Activated effector memory CD4-positive, alpha-beta T cell treated with Interleukin-2 at 50 U/mL for 16 hours (primary cell): ENCODE data around the gene FAM120B.
"Not testable (repeated sequence)": the region's sequence is repeated elsewhere in the genome, so short reads cannot be mapped to it uniquely, and the experiment has no call there.

Experiments
- DNase-seq: peaks from one replicate; pipeline ENCODE4 v3.0.0-alpha.2; 2020

Gene FAM120B

DNA sequence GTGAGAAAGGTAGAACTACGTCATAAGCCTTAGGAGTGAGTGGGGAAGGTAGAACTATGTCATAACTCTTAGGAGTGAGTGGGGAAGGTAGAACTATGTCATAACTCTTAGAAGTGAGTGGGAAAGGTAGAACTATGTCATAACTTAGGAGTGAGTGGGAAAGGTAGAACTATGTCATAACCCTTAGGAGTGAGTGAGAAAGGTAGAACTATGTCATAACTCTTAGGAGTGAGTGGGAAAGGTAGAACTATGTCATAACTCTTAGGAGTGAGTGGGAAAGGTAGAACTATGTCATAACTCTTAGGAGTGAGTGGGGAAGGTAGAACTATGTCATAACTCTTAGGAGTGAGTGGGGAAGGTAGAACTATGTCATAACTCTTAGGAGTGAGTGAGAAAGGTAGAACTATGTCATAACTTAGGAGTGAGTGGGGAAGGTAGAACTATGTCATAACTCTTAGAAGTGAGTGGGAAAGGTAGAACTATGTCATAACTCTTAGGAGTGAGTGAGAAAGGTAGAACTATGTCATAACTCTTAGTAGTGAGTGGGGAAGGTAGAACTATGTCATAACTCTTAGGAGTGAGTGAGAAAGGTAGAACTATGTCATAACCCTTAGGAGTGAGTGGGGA, 92.3 kb downstream of the FAM120B start:
- not testable (repeated sequence) for DNase-seq

DNA sequence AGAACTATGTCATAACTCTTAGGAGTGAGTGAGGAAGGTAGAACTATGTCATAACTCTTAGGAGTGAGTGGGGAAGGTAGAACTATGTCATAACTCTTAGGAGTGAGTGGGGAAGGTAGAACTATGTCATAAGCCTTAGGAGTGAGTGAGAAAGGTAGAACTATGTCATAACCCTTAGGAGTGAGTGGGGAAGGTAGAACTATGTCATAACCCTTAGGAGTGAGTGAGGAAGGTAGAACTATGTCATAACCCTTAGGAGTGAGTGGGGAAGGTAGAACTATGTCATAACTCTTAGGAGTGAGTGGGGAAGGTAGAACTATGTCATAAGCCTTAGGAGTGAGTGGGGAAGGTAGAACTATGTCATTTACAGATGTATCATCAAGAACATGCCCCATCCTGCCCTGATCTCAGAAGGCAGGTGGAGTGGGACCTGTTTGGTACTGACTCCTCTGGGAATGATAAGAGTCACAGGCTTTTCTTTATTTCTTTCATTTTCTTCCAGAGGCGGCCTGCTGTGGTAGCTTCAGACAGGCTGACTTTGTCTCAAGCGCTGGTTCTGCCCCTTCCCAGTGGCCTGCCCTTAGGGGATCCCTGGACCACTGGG, 93.5 kb downstream of the FAM120B start:
- DNase-seq: not testable (repeated sequence)

DNA sequence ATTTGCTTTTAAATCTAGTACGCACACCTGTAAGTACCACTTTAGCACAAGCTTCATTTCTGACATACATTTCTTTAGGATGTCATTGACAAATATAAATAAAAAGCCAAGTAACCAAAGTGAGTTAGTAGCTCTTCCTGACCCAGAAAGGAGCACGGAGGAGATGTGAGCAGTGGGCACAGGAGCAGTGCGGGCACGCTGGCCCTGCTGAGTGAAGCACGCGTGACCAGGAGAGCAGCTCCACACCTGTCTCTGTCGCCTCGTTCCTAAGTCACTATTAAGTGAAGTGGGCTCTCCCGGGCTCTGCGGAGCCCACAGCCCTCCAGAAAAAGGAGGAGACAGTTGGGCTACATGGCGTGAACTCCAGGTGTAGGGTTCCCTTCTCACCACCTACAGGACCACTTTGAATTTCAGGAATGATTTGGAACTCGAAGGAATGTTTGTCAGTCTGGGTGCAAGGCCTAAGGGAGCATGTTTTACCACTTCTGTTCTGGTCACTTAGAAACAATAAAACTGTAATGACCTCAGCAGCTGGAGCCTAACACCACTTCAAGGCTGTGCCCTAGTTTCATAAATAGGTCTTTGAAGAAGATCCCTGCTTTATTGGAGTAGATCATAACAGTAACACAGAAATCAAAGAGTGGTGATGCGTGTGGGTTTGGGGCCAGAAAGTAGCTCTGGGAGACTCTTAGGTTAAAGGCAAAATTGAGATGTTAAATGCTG, 95.9 kb downstream of the FAM120B start:
- DNase-seq: no peak

DNA sequence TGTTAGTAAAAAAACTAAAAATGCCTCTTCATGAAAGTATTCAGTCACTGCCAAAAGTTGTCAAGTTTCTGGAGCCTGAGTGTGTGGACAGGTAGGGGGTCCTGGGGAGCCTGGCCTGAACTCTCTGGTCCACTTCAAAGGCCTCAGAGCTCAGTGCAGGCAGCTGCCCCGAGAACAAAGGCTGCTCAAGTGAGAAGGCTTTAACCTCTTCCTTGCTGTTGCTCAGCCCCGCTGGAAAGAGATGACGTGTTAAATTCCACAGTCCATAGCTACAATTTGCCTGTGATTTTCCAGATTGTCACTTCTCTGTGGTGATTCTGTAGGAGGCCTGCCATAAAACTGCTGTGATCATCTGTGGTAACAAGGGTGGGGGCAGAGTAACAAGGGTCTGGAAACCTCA, 96.9 kb downstream of the FAM120B start:
- DNase-seq: no peak

DNA sequence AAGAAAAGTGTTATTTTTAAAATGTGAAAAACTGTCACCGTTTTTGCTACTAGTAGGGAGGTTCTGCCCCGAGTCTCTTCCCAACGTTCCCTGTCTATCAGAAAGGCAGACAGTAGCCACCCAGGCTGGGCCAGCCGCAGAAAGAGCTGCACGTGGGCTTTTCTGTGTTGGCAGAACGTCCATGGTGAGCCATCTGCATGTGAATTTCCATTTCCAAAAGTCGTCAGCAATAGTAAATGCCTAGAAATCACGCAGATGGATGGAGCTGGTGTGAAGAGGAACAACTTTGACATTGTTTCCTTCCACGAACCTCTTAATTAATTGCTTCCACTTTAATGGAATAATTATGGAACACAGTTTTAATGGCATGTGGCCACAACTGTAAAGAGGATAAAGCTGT, 97.5 kb downstream of the FAM120B start:
- no peak for DNase-seq

DNA sequence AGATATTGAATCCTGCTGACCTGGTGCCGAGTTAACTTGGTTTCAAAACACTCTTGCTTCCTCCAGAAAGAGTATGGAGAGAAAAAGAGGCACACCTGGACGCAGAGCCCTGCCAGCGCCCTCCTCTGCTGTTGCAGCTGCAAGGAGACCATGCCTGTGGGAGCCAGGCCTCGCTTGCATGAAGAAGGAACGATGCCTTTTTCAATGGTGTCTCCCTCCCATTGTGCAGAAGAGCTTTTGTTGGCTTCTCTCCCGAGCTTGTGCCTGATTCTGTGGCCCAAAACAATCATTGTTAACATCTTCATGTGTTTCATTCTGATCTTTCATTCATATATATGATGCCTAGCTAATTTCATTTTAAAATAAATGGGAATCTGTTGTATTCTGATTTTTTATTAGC, 98.1 kb downstream of the FAM120B start:
- DNase-seq: no peak

DNA sequence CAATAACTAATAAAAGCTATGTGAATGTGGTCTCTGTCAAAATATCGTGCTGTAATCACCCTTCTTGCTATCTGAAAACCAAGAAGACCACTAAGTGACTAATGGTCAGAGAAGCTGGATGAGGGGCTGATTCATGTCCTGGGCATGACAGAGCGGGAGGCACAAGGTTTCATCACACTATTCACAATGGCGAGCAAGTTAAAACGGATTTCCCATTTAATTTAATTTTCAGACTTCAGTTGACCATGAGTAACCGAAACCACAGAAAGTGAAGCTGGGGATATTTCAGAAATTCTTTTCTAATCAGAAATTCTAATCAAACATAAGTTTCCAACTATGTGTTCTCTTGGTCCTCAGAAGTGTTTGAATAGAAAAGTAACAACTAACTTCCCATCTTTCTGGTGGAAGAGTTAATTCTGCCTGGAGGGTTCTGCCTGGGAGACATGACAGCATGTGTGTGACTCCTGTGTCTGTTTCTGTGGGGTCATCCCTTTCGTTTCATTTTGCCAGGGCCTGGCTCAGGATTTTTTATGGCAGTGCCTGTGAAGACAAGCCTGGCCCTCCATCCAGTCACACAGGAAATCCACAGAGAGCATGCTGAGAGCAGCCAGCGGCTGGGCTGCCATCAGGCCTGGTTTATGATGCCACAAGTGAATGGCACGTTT, 98.9 kb downstream of the FAM120B start:
- DNase-seq: no peak

DNA sequence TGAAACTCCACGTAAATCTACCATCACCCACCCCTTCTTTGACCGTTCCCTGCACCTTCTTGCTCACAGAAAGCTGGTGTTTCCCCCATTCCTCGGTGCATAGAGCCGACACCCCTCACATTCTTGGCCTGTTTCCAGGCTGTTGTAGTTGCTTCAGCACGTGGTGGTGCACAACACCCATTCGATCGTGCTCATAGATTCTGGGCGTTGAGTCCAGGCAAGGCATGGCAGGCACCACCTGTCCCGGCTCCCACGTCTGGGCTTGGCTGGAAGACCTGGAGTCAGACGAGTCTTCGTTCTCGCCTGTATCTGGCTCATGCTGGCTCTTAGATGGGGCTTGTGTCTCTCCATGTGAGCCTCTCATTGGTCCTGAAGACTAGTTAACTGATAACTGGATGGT, 100.6 kb downstream of the FAM120B start:
- DNase-seq: no peak

DNA sequence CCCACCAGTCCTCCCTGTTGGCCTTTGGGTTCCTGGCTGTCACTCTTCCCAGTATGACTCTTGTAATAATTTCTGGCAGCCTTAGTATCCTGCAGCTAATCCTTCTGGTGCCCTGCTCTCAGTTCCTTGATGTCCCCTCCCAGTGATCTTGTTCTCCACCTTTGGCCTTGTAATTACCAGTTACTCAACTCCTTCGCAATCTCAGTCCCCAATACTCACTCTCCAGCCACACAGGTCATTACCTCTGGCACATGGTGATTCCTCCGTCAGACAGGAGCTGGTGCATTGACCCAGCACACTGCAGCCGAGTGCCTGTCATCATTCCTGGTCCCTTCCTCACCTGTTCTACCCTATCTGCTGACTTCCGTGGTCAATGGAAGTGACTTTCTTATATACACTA, 101.4 kb downstream of the FAM120B start:
- DNase-seq: no peak

DNA sequence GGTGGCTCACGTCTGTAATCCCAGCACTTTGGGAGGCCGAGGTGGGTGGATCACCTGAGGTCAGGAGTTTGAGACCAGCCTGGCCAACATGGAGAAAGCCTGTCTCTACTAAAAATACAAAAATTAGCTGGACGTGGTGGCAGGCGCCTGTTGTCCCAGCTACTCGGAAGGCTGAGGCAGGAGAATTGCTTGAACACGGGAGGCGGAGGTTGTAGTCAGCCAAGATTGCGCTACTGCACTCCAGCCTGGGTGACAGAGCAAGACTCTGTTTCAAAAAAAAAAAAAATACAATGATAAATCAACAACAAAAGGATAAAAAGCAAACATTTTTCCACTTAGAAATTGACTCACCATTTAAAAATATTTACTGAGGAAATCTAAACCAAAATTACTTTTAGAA, 103.2 kb downstream of the FAM120B start:
- not testable (repeated sequence) for DNase-seq

DNA sequence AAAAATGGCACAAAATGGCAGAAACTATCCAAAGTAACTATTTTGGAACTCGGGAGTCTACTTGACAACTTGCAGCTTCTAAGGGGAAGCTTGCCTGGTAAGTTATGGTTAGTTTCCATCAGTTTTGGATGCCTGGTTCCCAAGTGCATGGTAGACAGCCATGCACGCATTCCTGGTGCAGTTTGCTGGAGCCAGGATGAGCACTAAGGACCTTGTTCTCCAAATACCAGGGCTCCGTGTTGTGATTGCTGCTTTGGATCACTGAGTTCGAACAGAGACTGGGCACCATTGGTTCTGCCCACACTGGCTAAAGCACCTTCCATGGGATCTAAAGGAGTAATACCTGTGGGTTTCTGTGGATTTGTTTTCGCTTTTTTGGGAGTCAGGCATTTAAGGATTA, 103.7 kb downstream of the FAM120B start:
- no peak for DNase-seq

DNA sequence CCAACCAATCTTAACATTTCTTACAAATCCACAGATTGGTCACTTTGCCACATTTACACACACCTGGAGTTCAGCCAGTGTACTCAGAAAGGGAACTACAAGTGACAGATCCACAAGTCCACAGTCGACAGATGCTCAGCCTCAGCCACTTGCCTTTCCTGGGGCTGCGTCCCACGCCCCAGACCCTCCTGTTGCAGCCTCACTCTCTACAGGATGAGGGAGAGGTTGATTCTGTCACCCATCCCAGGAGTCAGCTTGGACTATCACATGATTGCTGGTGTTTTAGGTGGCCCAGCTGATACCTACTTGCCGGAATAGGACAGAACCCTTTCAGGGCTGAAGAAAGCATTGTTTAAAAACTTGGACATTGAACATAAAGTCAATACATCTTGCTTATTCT, 108.8 kb downstream of the FAM120B start:
- no peak for DNase-seq

DNA sequence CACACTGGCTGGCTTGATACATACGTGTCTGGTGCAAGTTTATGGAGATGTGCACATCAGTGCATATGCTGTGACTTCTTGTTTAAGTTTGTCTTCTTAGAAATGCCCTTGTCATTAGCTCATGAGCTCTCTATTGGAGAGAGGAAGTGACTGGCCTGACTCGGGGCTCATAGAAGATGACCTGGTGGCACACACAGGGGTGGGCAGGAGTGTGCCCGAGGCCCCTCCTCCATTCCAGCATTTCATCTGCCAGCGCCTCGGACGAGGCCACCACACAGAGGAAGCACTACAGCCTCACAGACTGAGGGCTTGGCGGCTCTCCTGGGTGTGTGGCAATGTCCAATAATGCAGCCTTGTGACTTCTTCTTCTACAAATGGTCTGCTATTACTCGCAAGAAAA, 109.7 kb downstream of the FAM120B start:
- DNase-seq: no peak

DNA sequence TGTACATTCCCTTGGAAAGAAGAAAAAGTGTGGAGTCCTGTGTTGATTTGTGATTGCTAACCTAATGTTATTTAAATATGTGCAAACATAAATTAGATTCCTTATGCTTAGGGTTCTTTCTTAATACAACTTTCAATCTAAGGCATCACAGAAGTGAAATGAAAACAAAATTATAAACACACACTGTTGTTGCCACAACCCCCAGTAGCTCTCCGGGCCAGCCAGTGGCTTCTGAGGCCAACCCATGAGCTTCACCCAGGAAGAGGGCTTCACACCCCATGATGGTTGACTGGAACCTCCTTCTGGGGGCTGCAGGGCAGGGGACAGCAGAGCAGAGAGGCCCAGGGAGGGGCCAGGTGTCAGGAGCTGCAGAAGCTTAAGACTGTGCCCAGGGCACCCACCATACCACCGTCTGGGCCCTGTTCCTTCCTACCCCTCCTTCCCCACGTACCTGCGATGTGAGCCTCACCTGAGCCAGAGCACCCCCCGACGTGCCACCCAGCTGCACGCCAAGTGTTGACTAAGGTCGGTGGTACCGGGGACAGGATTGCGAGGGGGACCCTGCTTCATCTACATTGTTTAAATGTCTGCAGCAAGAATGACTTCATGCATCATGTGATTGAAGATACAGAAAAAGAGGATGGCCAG, 110.5 kb downstream of the FAM120B start:
- no peak for DNase-seq

DNA sequence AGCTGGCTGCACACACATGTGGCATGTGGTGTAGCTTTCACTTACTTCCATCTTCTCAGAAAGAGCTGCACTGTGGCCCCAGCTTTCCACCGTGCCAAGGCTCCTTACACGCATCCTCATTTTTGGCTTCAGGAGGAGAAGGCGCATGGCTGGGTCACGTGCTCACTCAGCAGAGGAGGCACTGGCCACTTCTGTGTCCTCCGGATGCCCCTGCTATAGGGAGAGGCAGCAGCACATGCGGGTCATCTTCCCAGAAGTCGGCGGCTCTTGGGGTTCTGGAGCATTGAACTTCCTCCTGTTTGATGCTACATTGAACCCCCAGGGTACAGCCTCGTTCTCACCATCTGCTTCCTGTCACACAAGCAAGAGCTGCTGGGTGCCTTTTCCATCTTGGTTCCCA, 111.3 kb downstream of the FAM120B start:
- no peak for DNase-seq

DNA sequence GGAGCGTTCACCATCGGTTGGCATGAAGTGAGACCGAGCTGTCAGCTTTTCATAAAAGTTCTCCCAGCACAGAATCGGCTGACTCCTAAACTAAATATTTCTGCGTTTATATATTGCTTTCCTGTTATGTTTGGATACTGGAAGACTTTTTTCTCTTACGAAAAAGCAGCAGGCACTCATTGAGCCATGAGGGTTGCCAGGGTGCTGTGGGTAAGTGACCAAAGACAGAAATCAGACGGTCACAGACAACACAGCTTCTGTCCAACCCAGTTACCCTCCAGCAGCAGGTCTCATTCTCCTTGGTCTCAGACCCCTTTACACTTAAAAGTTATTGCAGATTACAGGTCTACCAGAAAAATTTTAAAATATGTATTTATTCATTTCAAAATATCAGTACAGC, 113.7 kb downstream of the FAM120B start:
- no peak for DNase-seq

DNA sequence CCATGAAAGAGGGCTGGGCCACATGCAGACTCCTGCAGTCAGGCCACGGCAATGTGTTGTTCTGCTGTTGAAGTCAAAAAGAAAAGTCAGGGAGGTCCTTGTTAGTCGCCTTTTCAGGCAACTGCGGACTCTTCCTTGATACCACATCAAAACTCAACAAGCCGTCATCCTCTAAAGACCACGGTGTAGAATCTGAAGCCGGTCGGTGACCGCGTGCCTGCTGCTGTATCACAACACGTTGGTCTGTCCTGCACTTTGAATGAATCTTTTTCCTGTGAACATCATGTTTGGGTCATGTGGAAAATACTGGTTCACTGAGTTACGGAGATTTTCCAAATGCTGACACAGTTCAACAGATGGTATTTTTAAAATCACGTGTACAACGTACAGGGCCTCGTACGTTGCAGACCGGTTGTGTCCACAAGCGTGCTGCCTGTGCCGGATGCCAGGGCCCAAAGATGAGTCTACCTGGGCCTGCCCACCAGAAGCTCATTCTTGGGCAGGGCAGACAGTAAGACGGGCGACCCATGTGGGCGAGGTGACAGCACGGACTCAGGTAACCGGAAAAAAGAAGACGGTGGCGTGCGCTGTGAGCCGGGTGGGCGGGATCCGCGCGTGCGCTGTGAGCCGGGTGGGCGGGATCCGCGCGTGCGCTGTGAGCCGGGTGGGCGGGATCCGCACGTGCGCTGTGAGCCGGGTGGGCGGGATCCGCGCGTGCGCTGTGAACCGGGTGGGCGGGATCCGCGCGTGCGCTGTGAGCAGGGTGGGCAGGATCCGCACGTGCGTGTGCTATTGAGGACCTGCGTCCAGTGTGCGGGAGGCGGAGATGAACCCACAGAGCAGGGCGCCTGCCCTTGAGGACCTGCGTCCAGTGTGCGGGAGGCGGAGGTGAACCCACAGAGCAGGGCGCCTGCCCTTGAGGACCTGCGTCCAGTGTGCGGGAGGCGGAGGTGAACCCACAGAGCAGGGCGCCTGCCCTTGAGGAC, 114.5 kb downstream of the FAM120B start:
- DNase-seq: no peak

DNA sequence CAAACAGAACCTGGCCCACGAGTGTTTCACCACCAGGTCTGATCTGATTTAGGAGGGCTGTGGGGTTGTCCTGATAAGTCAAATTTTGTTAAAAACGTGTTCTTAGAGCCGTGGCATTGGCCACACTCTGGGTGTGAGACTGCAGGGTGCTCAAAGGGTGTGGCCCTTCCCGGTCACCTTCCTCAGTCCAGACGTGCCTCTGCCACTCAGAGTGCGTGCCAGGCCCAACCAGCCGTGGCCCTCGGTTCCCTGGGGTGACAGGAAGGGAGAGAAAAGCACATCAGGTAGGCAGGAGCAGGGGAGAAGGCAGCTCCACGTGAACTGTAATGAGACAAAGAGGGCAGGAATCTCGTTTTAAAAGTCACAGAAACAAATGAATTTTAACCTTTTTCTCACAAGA, 115.4 kb downstream of the FAM120B start:
- no peak for DNase-seq

DNA sequence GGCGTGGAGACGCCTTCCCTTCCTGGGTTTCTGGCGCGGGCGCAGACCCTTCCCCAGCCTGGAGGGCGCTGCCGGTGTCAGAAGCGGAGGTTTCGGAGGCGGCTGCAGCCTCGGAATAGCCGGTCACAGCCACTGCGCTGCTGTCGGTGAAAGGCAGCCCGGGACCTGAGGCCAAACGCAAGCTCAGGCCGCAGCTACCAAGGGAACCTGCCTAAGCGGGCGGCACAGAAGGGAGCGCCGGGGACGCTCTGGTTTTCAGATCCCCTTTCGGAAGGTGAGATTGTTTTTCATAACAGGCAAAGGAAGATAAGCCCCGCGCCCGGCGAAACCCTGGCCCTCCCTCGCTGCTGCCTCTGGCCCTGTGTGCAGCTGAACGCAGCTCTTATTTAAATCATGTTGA, 116.5 kb downstream of the FAM120B start:
- DNase-seq: no peak

DNA sequence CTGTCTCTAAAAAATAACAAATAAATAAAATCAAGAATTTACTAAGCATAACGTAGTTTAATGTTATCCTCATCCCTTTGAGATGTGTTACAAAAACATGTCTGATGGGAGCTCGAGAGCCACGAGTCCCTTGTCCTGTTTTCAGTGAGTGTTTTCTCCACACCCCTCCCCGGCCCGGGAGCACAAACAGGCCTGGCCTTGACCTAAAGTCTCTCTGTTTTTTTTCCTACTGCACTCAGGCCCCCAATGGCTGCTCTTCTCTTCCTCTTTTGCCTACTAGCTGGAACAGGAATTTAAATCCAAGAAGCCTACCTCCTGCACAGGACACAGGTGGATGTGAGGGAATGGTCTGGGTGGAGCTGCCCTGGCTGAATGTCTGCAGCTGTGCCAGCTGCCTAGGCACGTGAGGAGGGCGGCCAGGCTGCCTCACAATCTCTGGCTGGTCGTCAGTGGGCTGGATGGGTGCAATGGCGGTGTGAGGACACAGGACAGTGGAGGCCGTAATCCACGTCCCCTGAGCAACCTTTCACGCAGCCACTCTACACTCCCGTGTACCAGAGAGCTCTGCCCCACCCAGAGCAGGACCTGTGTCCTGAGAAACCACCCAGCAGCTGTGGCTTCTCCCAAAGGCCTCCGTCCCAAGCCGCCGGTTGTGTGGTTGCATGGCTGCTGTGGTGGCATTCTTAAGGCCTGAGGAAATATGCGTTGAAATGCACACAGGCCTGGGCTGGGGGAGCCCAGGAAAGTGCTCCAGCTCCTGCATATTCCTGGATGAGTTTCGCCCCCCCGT, 117.5 kb downstream of the FAM120B start:
- no peak for DNase-seq

DNA sequence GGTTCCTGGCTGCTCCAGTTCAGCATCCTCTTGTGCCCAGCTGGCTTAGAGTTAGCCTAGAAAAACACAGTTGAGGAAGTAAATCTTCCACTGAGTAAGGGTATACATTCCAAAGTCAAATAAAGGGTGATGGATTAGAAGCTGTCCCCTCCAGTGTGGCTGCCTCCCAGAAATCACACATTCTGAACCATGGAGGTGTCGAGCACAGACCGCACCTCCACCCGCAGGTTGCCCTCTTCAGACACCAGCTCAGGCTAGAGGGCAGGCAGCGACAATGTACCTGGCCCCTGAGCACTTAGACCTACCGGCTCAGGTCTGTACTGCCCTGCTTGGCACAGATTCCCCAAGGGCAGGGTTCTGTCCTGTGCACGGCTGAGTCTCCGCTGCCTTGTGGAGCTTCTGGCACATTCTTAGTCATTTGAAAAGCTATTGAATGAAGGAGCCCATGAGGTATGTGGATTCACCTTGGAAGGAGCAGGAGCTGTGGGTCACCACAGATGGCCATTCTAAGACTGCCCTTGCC, 118.1 kb downstream of the FAM120B start:
- DNase-seq: no peak
